Measurements from ENCODE around the gene PRKG1. TPM values are rescaled to one million over a fixed set of nuclear protein-coding genes. Genes with fewer than 3 reads are reported as not detected.
"Not testable (repeated sequence)": the region's sequence is repeated elsewhere in the genome, so short reads cannot be mapped to it uniquely, and the experiment has no call there.

Gene PRKG1
- total RNA-seq, 2 experiments from 2014 or later, result not detected

- Mint-ChIP-seq H3K36me3 (ENCODE audit: low read depth) (no peaks in the 10 kb centered on the region), H3K27ac (no peak overlapping the region), H3K4me3 (no peak overlapping the region), H3K9me3 (no peaks in the 10 kb centered on the region), H3K27me3 (ENCODE audit: low read depth) (peaks cover 2% of the 10 kb centered on the region), H3K4me1 (ENCODE audit: low read depth) (no peaks in the 10 kb centered on the region)
- CTCF ChIA-PET, result no interaction called here
- DNase-seq, result no peak
- intact Hi-C loops (cut with micrococcal nuclease), result no loop called here
Measured at GRCh38 chr10:51430506-51430905, 356.2 kb downstream of the PRKG1 start.

- H3K36me3 Mint-ChIP-seq (ENCODE audit: low read depth), result no peaks in the 10 kb centered on the region
- CTCF ChIA-PET, result no interaction called here
- H3K27ac Mint-ChIP-seq, result no peak overlapping the region
- H3K4me3 Mint-ChIP-seq, result no peak overlapping the region
- DNase-seq, result no peak
- intact Hi-C loops (cut with micrococcal nuclease), result no loop called here
- no peaks in the 10 kb centered on the region for H3K27me3 Mint-ChIP-seq (ENCODE audit: low read depth)
- no peaks in the 10 kb centered on the region for H3K9me3 Mint-ChIP-seq
- no peaks in the 10 kb centered on the region for H3K4me1 Mint-ChIP-seq (ENCODE audit: low read depth)
Measured at GRCh38 chr10:51433949-51434475, 359.7 kb downstream of the PRKG1 start.

- no peaks in the 10 kb centered on the region for H3K4me1 Mint-ChIP-seq (ENCODE audit: low read depth)
- H3K4me3 Mint-ChIP-seq, result no peak overlapping the region
- intact Hi-C loops (cut with micrococcal nuclease), result no loop called here
- DNase-seq, result no peak
- CTCF ChIA-PET, result no interaction called here
- H3K9me3 Mint-ChIP-seq, result no peaks in the 10 kb centered on the region
- no peaks in the 10 kb centered on the region for H3K36me3 Mint-ChIP-seq (ENCODE audit: low read depth)
- H3K27me3 Mint-ChIP-seq (ENCODE audit: low read depth), result no peaks in the 10 kb centered on the region
- H3K27ac Mint-ChIP-seq, result no peak overlapping the region
Measured at GRCh38 chr10:51436805-51437204, 362.5 kb downstream of the PRKG1 start.

- Mint-ChIP-seq H3K36me3 (ENCODE audit: low read depth) (no peaks in the 10 kb centered on the region), H3K4me3 (no peak overlapping the region), H3K27me3 (ENCODE audit: low read depth) (peaks cover 2% of the 10 kb centered on the region), H3K27ac (no peak overlapping the region), H3K9me3 (no peaks in the 10 kb centered on the region), H3K4me1 (ENCODE audit: low read depth) (no peaks in the 10 kb centered on the region)
- DNase-seq, result no peak
- intact Hi-C loops (cut with micrococcal nuclease), result no loop called here
- CTCF ChIA-PET, result interaction anchor here (0.7 kb wide), 1 partner anchor 19 kb away, joined by 4 read pairs; no protein-coding TSS in a partner anchor
Measured at GRCh38 chr10:51439645-51440044, 365.4 kb downstream of the PRKG1 start.

- intact Hi-C loops (cut with micrococcal nuclease), result no loop called here
- CTCF ChIA-PET, result interaction anchor here (1.1 kb wide), 1 partner anchor 515 kb away, joined by 3 read pairs; no protein-coding TSS in a partner anchor
Measured at GRCh38 chr10:51445588-51445987, 371.3 kb downstream of the PRKG1 start.

GRCh38 chr10:51447119-51447518 lies 372.8 kb downstream of the PRKG1 start:
- Mint-ChIP-seq H3K4me3 (no peak overlapping the region), H3K4me1 (ENCODE audit: low read depth) (no peaks in the 10 kb centered on the region), H3K36me3 (ENCODE audit: low read depth) (no peaks in the 10 kb centered on the region), H3K9me3 (no peaks in the 10 kb centered on the region), H3K27me3 (ENCODE audit: low read depth) (peaks cover 2% of the 10 kb centered on the region), H3K27ac (no peak overlapping the region)
- no peak for DNase-seq
- CTCF ChIA-PET, result no interaction called here
- intact Hi-C loops (cut with micrococcal nuclease), result no loop called here

More at GRCh38 chr10:51445588-51445987, 371.3 kb downstream of the PRKG1 start:
- Mint-ChIP-seq H3K4me1 (ENCODE audit: low read depth) (no peaks in the 10 kb centered on the region), H3K9me3 (no peaks in the 10 kb centered on the region), H3K27ac (no peak overlapping the region), H3K27me3 (ENCODE audit: low read depth) (peaks cover 2% of the 10 kb centered on the region), H3K4me3 (no peak overlapping the region), H3K36me3 (ENCODE audit: low read depth) (no peaks in the 10 kb centered on the region)
- no peak for DNase-seq

- H3K36me3 Mint-ChIP-seq (ENCODE audit: low read depth); CTCF ChIA-PET; H3K27ac Mint-ChIP-seq; H3K27me3 Mint-ChIP-seq (ENCODE audit: low read depth); intact Hi-C loops (cut with micrococcal nuclease); H3K4me1 Mint-ChIP-seq (ENCODE audit: low read depth); DNase-seq; H3K4me3 Mint-ChIP-seq; H3K9me3 Mint-ChIP-seq: not testable (repeated sequence)
Measured at GRCh38 chr10:51455762-51456161, 381.5 kb downstream of the PRKG1 start.

- Mint-ChIP-seq H3K4me1 (ENCODE audit: low read depth) (no peaks in the 10 kb centered on the region), H3K27me3 (ENCODE audit: low read depth) (peaks cover 2% of the 10 kb centered on the region), H3K27ac (no peak overlapping the region), H3K9me3 (peaks cover 4% of the 10 kb centered on the region), H3K4me3 (no peak overlapping the region), H3K36me3 (ENCODE audit: low read depth) (no peaks in the 10 kb centered on the region)
- CTCF ChIA-PET, result no interaction called here
- intact Hi-C loops (cut with micrococcal nuclease), result no loop called here
- DNase-seq, result no peak
Measured at GRCh38 chr10:51459476-51459875, 385.2 kb downstream of the PRKG1 start.

GRCh38 chr10:51462076-51462779 lies 387.9 kb downstream of the PRKG1 start:
- DNase-seq, result no peak
- Mint-ChIP-seq H3K4me3 (no peak overlapping the region), H3K36me3 (ENCODE audit: low read depth) (no peaks in the 10 kb centered on the region), H3K27me3 (ENCODE audit: low read depth) (no peaks in the 10 kb centered on the region), H3K4me1 (ENCODE audit: low read depth) (no peaks in the 10 kb centered on the region), H3K9me3 (no peaks in the 10 kb centered on the region), H3K27ac (no peak overlapping the region)
- intact Hi-C loops (cut with micrococcal nuclease), result no loop called here
- CTCF ChIA-PET, result no interaction called here

GRCh38 chr10:51468424-51468823 lies 394.1 kb downstream of the PRKG1 start:
- Mint-ChIP-seq H3K4me1 (ENCODE audit: low read depth) (no peaks in the 10 kb centered on the region), H3K36me3 (ENCODE audit: low read depth) (no peaks in the 10 kb centered on the region), H3K27ac (no peak overlapping the region), H3K4me3 (no peak overlapping the region), H3K9me3 (no peaks in the 10 kb centered on the region), H3K27me3 (ENCODE audit: low read depth) (no peaks in the 10 kb centered on the region)
- intact Hi-C loops (cut with micrococcal nuclease), result no loop called here
- DNase-seq, result no peak
- CTCF ChIA-PET, result no interaction called here

- Mint-ChIP-seq H3K36me3 (ENCODE audit: low read depth) (no peaks in the 10 kb centered on the region), H3K4me1 (ENCODE audit: low read depth) (no peaks in the 10 kb centered on the region)
Measured at GRCh38 chr10:51469686-51470085, 395.4 kb downstream of the PRKG1 start.

GRCh38 chr10:51471271-51471670 lies 397.0 kb downstream of the PRKG1 start:
- CTCF ChIA-PET, result no interaction called here
- Mint-ChIP-seq H3K4me3 (no peak overlapping the region), H3K4me1 (ENCODE audit: low read depth) (no peaks in the 10 kb centered on the region), H3K27ac (no peak overlapping the region), H3K9me3 (no peaks in the 10 kb centered on the region), H3K36me3 (ENCODE audit: low read depth) (no peaks in the 10 kb centered on the region), H3K27me3 (ENCODE audit: low read depth) (no peaks in the 10 kb centered on the region)
- DNase-seq, result no peak
- intact Hi-C loops (cut with micrococcal nuclease), result no loop called here

More at GRCh38 chr10:51469686-51470085, 395.4 kb downstream of the PRKG1 start:
- CTCF ChIA-PET, result no interaction called here
- intact Hi-C loops (cut with micrococcal nuclease), result no loop called here
- H3K4me3 Mint-ChIP-seq, result no peak overlapping the region
- no peaks in the 10 kb centered on the region for H3K9me3 Mint-ChIP-seq
- DNase-seq, result no peak
- no peaks in the 10 kb centered on the region for H3K27me3 Mint-ChIP-seq (ENCODE audit: low read depth)
- no peak overlapping the region for H3K27ac Mint-ChIP-seq

- intact Hi-C loops (cut with micrococcal nuclease), result no loop called here
- Mint-ChIP-seq H3K9me3 (no peaks in the 10 kb centered on the region), H3K4me1 (ENCODE audit: low read depth) (no peaks in the 10 kb centered on the region), H3K27me3 (ENCODE audit: low read depth) (no peaks in the 10 kb centered on the region), H3K4me3 (no peak overlapping the region), H3K36me3 (ENCODE audit: low read depth) (no peaks in the 10 kb centered on the region), H3K27ac (no peak overlapping the region)
- DNase-seq, result no peak
- CTCF ChIA-PET, result no interaction called here
Measured at GRCh38 chr10:51472154-51472553, 397.9 kb downstream of the PRKG1 start.

All from activated naive CD4-positive, alpha-beta T cell treated with anti-CD3 and anti-CD28 coated beads for 36 hours (primary cell).